HFF-Myc (cell line): ENCODE results near the gene GRK3.
"Not testable (repeated sequence)": the region's sequence is repeated elsewhere in the genome, so short reads cannot be mapped to it uniquely, and the experiment has no call there.

Experiments
- DNase-seq: peaks from one replicate; pipeline ENCODE4 v3.0.0-alpha.2; 2011; ENCODE audit warnings: low read depth; ENCODE audit errors: extremely low read depth
- H3K4me3 ChIP-seq: replicated peaks from 2 replicates; pipeline ENCODE4 v1.5.1; 2011; ENCODE audit warnings: low read depth, mild to moderate bottlenecking, control low read depth, low read length
- TF ChIP-seq, protein P1 (sequence below): IDR thresholded peaks from 2 replicates; pipeline ENCODE4 v1.5.1; 2012; ENCODE audit warnings: mild to moderate bottlenecking, low read depth, low read length, control low read depth; ENCODE audit errors: missing control alignments

GRK3 gene

GRCh38 chr22:25564320-25564978 is at the start of gene GRK3:
TSS of gene GRK3 (plus strand) at chr22:25564675. CDS start at chr22:25565041, 366 bp downstream.
- TF ChIP-seq, protein P1, sequence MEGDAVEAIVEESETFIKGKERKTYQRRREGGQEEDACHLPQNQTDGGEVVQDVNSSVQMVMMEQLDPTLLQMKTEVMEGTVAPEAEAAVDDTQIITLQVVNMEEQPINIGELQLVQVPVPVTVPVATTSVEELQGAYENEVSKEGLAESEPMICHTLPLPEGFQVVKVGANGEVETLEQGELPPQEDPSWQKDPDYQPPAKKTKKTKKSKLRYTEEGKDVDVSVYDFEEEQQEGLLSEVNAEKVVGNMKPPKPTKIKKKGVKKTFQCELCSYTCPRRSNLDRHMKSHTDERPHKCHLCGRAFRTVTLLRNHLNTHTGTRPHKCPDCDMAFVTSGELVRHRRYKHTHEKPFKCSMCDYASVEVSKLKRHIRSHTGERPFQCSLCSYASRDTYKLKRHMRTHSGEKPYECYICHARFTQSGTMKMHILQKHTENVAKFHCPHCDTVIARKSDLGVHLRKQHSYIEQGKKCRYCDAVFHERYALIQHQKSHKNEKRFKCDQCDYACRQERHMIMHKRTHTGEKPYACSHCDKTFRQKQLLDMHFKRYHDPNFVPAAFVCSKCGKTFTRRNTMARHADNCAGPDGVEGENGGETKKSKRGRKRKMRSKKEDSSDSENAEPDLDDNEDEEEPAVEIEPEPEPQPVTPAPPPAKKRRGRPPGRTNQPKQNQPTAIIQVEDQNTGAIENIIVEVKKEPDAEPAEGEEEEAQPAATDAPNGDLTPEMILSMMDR: no peak
- DNase-seq: peak; percentile 6
- peak within 1 kb of the TSS; percentile 60 for H3K4me3 ChIP-seq

- DNase-seq: no peak
- H3K4me3 ChIP-seq: no peak overlapping the region
- TF ChIP-seq, protein P1: no peak
Observed at GRCh38 chr22:25518000-25518663, 46.3 kb upstream of the GRK3 start.

- TF ChIP-seq, protein P1: no peak
- DNase-seq: no peak
- no peak overlapping the region for H3K4me3 ChIP-seq
Observed at GRCh38 chr22:25525376-25525775, 39.1 kb upstream of the GRK3 start.

DNA sequence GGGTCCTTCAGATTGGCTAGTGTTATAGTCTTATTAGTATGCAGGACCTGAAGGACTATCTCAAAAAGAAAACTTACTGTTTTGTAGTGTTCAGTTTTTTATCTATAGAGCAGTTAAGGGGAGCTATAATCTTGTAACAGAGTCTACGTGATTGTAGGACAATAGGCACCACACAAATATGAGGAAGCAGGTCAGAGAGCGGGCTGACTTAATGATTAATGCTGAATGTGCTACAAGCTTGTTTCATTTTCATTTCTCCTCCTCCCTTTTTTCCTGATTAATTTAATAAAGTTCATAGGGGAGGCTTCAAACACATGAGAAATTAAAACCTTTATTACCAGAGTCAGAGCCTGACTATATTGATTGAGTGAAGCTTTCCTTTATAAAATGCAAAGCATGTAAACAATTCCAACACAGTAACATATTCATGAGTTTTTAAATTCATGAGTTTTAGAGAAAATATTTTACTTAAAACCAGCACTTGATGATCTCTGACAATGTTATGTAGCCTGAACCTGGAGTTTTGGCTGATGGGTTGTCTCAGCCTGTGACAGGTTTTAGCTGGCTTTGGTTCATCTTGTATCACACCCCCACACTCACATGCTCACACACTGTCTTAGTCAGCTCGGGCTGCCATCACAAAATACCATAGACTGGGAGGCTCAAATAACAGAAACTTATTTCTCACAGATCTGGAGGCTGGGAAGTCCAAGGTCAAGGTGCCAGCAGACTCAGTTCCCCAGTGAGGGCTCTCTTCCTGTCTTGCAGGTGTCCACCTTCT is 38.5 kb upstream of the GRK3 start:
- H3K4me3 ChIP-seq, DNase-seq: not testable (repeated sequence)

DNA sequence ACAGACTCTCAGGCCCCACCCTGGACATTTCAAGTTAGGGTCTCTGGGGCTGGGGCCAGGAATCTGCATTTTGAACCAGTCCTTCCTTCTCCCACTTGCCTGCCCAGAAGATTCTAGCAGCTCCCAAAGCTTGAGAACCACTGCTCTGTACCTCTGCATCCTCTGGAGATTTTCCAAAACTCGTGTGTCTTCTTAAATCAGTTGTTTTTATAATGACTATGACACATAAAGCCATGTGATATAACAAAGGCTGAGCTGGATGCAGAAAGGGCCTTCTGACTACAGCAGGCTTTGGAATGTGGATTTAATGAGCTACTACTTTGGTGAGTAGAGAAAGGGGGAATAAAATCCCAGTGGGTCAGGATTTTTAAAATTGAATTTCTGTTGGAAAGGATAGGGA is 37.5 kb upstream of the GRK3 start:
- not testable (repeated sequence) for DNase-seq, H3K4me3 ChIP-seq

GRCh38 chr22:25528068-25528467 is 36.4 kb upstream of the GRK3 start:
- not testable (repeated sequence) for H3K4me3 ChIP-seq, DNase-seq

DNA sequence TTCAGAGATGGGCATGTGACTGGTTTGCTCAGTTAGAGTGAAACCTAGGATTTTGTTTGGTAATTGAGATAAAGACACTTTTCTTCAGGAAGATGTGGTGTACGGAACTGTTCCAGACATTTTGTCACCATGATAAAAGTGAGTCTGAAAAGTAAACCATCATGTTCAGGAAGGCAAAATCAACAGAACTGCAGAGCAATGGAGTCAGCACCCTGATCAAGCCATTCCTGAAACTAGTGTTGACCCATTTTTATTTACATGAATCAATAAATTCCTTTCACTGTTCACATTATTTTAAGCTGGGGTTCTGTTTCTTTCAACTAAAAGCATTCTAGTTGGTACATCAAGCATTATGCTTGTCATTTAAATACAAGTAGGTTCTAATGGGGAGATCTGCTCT is 35.4 kb upstream of the GRK3 start:
- not testable (repeated sequence) for DNase-seq

DNA sequence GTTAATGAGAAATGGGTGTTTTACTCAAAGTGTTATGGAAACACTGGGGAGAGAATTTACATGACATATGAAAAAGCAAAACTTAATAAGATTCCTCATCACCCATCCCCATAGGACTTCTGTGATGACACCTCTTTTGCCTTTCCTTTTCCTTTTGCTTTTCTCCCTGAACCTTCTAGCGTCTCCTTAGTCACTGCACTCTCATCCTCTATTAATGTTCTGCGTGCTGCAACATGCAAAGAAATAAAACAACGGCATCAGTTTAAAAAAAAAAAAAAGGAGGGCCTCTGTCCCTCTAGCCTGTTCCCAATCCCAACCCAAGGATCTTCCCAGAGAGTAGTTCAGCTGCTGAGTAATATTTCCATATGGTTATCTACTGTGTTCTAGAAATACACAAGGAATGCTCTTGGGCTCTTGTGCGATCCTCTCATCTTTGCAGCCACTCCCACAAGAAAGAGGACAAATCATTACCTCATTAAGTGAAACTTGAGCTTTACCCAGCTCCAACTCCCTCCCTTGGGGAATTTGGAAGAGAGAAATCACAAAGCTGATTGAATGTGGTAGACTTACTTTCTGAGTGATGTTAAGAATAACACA is 34.8 kb upstream of the GRK3 start:
- not testable (repeated sequence) for H3K4me3 ChIP-seq, DNase-seq

More for the DNA sequence above, 35.4 kb upstream of the GRK3 start:
- H3K4me3 ChIP-seq: not testable (repeated sequence)

DNA sequence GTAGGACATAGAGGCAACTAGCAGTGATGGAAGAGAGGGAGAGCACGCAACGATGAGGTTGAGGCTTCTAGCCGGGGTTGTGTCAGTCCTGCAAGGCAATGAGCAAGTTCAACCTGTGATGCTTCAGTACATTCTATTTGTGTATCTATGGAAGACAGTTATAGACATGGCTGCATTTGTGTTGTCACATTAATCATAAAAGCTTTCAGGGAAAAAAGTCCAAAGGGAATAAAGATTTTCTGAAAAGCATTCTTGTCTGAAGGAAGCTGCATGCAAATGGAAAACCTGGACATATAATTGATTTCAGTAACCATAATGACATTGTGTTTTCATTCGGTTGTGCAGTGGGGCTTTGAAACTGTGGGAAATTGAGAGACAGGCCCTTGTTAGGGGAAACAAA is 32.8 kb upstream of the GRK3 start:
- not testable (repeated sequence) for H3K4me3 ChIP-seq, DNase-seq
